Measurements from ENCODE around the gene UST. TPM values are rescaled to one million over a fixed set of nuclear protein-coding genes. Genes with fewer than 3 reads are reported as not detected.
"Not testable (repeated sequence)": the region's sequence is repeated elsewhere in the genome, so short reads cannot be mapped to it uniquely, and the experiment has no call there.

The UST gene
- total and polyA plus RNA-seq, 4 donors, result 8.4 to 21.5 (median 14.1) TPM

GRCh38 chr6:148905901-148906300 is 159.1 kb downstream of the UST start:
- H3K4me3 ChIP-seq (ENCODE audit: low read length in 2 of 2), result no peak overlapping the region
- H3K36me3 ChIP-seq (ENCODE audit: control insufficient read depth in 1 of 2, insufficient read depth in 2 of 2, low read length in 1 of 2), result no peaks in the 10 kb centered on the region
- ATAC-seq (ENCODE audit: low FRiP score), result no peak
- H3K9me3 ChIP-seq (ENCODE audit: control insufficient read depth, low read length), result no peaks in the 10 kb centered on the region
- WGBS, 2 donors, result 93 to 95% methylated on average over 6 of the region's 6 CpGs
- H3K4me1 ChIP-seq (ENCODE audit: control insufficient read depth in 1 of 2, insufficient read depth in 2 of 2, low read length in 2 of 2), result no peaks in the 10 kb centered on the region
- no peaks in the 10 kb centered on the region for H3K27me3 ChIP-seq (ENCODE audit: control insufficient read depth in 1 of 2, insufficient read depth in 2 of 2, low read length in 1 of 2)
- H3K27ac ChIP-seq (ENCODE audit: low read depth in 1 of 2, low read length in 2 of 2), result no peak overlapping the region
- no peak for DNase-seq
- intact Hi-C loops (cut with DNase I), result no loop called here

- no peaks in the 10 kb centered on the region for H3K36me3 ChIP-seq (ENCODE audit: control insufficient read depth in 1 of 2, insufficient read depth in 2 of 2, low read length in 1 of 2)
- no peaks in the 10 kb centered on the region for H3K27me3 ChIP-seq (ENCODE audit: control insufficient read depth in 1 of 2, insufficient read depth in 2 of 2, low read length in 1 of 2)
- DNase-seq (no peak), ATAC-seq (ENCODE audit: low FRiP score) (no peak)
- H3K27ac ChIP-seq (ENCODE audit: low read depth in 1 of 2, low read length in 2 of 2), result no peak overlapping the region
- no peaks in the 10 kb centered on the region for H3K9me3 ChIP-seq (ENCODE audit: control insufficient read depth, low read length)
- no peaks in the 10 kb centered on the region for H3K4me1 ChIP-seq (ENCODE audit: control insufficient read depth in 1 of 2, insufficient read depth in 2 of 2, low read length in 2 of 2)
- intact Hi-C loops (cut with DNase I), result no loop called here
- no peak overlapping the region for H3K4me3 ChIP-seq (ENCODE audit: low read length in 2 of 2)
- WGBS, 2 donors, result 92 to 100% methylated on average over 1 of the region's 1 CpG
Observed at GRCh38 chr6:148906386-148906785, 159.6 kb downstream of the UST start.

GRCh38 chr6:148907573-148907972 is 160.7 kb downstream of the UST start:
- Histone ChIP-seq H3K27ac (ENCODE audit: low read depth in 1 of 2, low read length in 2 of 2) (no peak overlapping the region), H3K4me1 (ENCODE audit: control insufficient read depth in 1 of 2, insufficient read depth in 2 of 2, low read length in 2 of 2) (no peaks in the 10 kb centered on the region), H3K36me3 (ENCODE audit: control insufficient read depth in 1 of 2, insufficient read depth in 2 of 2, low read length in 1 of 2) (no peaks in the 10 kb centered on the region), H3K9me3 (ENCODE audit: control insufficient read depth, low read length) (no peaks in the 10 kb centered on the region), H3K27me3 (ENCODE audit: control insufficient read depth in 1 of 2, insufficient read depth in 2 of 2, low read length in 1 of 2) (no peaks in the 10 kb centered on the region), H3K4me3 (ENCODE audit: low read length in 2 of 2) (no peak overlapping the region)
- intact Hi-C loops (cut with DNase I), result no loop called here
- no peak for ATAC-seq (ENCODE audit: low FRiP score)
- 95 to 97% methylated on average over 4 of the region's 4 CpGs for WGBS, 2 donors
- no peak for DNase-seq

- no peaks in the 10 kb centered on the region for H3K4me1 ChIP-seq (ENCODE audit: control insufficient read depth in 1 of 2, insufficient read depth in 2 of 2, low read length in 2 of 2)
- ATAC-seq (ENCODE audit: low FRiP score) (no peak), DNase-seq (no peak)
- WGBS, 2 donors, result 87 to 89% methylated on average over 5 of the region's 5 CpGs
- no peaks in the 10 kb centered on the region for H3K27me3 ChIP-seq (ENCODE audit: control insufficient read depth in 1 of 2, insufficient read depth in 2 of 2, low read length in 1 of 2)
- intact Hi-C loops (cut with DNase I), result no loop called here
- H3K36me3 ChIP-seq (ENCODE audit: control insufficient read depth in 1 of 2, insufficient read depth in 2 of 2, low read length in 1 of 2), result no peaks in the 10 kb centered on the region
- no peak overlapping the region for H3K27ac ChIP-seq (ENCODE audit: low read depth in 1 of 2, low read length in 2 of 2)
- no peaks in the 10 kb centered on the region for H3K9me3 ChIP-seq (ENCODE audit: control insufficient read depth, low read length)
- no peak overlapping the region for H3K4me3 ChIP-seq (ENCODE audit: low read length in 2 of 2)
Observed at GRCh38 chr6:148912252-148912651, 165.4 kb downstream of the UST start.

GRCh38 chr6:148915810-148916209 is 169.0 kb downstream of the UST start:
- no peak overlapping the region for H3K4me3 ChIP-seq (ENCODE audit: low read length in 2 of 2)
- no peak for DNase-seq
- ATAC-seq (ENCODE audit: low FRiP score), result no peak
- no peaks in the 10 kb centered on the region for H3K4me1 ChIP-seq (ENCODE audit: control insufficient read depth in 1 of 2, insufficient read depth in 2 of 2, low read length in 2 of 2)
- H3K27me3 ChIP-seq (ENCODE audit: control insufficient read depth in 1 of 2, insufficient read depth in 2 of 2, low read length in 1 of 2), result no peaks in the 10 kb centered on the region
- no peaks in the 10 kb centered on the region for H3K36me3 ChIP-seq (ENCODE audit: control insufficient read depth in 1 of 2, insufficient read depth in 2 of 2, low read length in 1 of 2)
- H3K27ac ChIP-seq (ENCODE audit: low read depth in 1 of 2, low read length in 2 of 2), result no peak overlapping the region
- peaks cover 2% of the 10 kb centered on the region for H3K9me3 ChIP-seq (ENCODE audit: control insufficient read depth, low read length)
- WGBS, 2 donors, result 39 to 52% methylated on average over 1 of the region's 1 CpG
- intact Hi-C loops (cut with DNase I), result no loop called here

- WGBS, 2 donors, result 94 to 95% methylated on average over 10 of the region's 10 CpGs
- H3K4me1 ChIP-seq (ENCODE audit: control insufficient read depth in 1 of 2, insufficient read depth in 2 of 2, low read length in 2 of 2); H3K36me3 ChIP-seq (ENCODE audit: control insufficient read depth in 1 of 2, insufficient read depth in 2 of 2, low read length in 1 of 2); ATAC-seq (ENCODE audit: low FRiP score); intact Hi-C loops (cut with DNase I); H3K27me3 ChIP-seq (ENCODE audit: control insufficient read depth in 1 of 2, insufficient read depth in 2 of 2, low read length in 1 of 2); H3K27ac ChIP-seq (ENCODE audit: low read depth in 1 of 2, low read length in 2 of 2); H3K9me3 ChIP-seq (ENCODE audit: control insufficient read depth, low read length); H3K4me3 ChIP-seq (ENCODE audit: low read length in 2 of 2); DNase-seq: not testable (repeated sequence)
Observed at GRCh38 chr6:148916485-148916884, 169.7 kb downstream of the UST start.

GRCh38 chr6:148924226-148925012 is 177.6 kb downstream of the UST start:
- H3K36me3 ChIP-seq (ENCODE audit: control insufficient read depth in 1 of 2, insufficient read depth in 2 of 2, low read length in 1 of 2), result no peaks in the 10 kb centered on the region
- no peaks in the 10 kb centered on the region for H3K27me3 ChIP-seq (ENCODE audit: control insufficient read depth in 1 of 2, insufficient read depth in 2 of 2, low read length in 1 of 2)
- H3K9me3 ChIP-seq (ENCODE audit: control insufficient read depth, low read length), result no peaks in the 10 kb centered on the region
- no peak for ATAC-seq (ENCODE audit: low FRiP score)
- WGBS, 2 donors, result 83 to 85% methylated on average over 8 of the region's 8 CpGs
- H3K27ac ChIP-seq (ENCODE audit: low read depth in 1 of 2, low read length in 2 of 2), result no peak overlapping the region
- DNase-seq, result no peak
- intact Hi-C loops (cut with DNase I), result no loop called here
- no peaks in the 10 kb centered on the region for H3K4me1 ChIP-seq (ENCODE audit: control insufficient read depth in 1 of 2, insufficient read depth in 2 of 2, low read length in 2 of 2)
- no peak overlapping the region for H3K4me3 ChIP-seq (ENCODE audit: low read length in 2 of 2)

- intact Hi-C loops (cut with DNase I), result no loop called here
- ATAC-seq (ENCODE audit: low FRiP score), result no peak
Observed at GRCh38 chr6:148925701-148926100, 178.9 kb downstream of the UST start.

GRCh38 chr6:148926478-148926877 is 179.6 kb downstream of the UST start:
- no peak overlapping the region for H3K4me3 ChIP-seq (ENCODE audit: low read length in 2 of 2)

More at GRCh38 chr6:148925701-148926100, 178.9 kb downstream of the UST start:
- H3K27me3 ChIP-seq (ENCODE audit: control insufficient read depth in 1 of 2, insufficient read depth in 2 of 2, low read length in 1 of 2), result no peaks in the 10 kb centered on the region
- H3K4me3 ChIP-seq (ENCODE audit: low read length in 2 of 2), result no peak overlapping the region
- no peak overlapping the region for H3K27ac ChIP-seq (ENCODE audit: low read depth in 1 of 2, low read length in 2 of 2)
- 83 to 87% methylated on average over 2 of the region's 2 CpGs for WGBS, 2 donors
- no peaks in the 10 kb centered on the region for H3K36me3 ChIP-seq (ENCODE audit: control insufficient read depth in 1 of 2, insufficient read depth in 2 of 2, low read length in 1 of 2)
- H3K4me1 ChIP-seq (ENCODE audit: control insufficient read depth in 1 of 2, insufficient read depth in 2 of 2, low read length in 2 of 2), result no peaks in the 10 kb centered on the region
- DNase-seq, result no peak
- H3K9me3 ChIP-seq (ENCODE audit: control insufficient read depth, low read length), result no peaks in the 10 kb centered on the region

More at GRCh38 chr6:148926478-148926877, 179.6 kb downstream of the UST start:
- no peak for ATAC-seq (ENCODE audit: low FRiP score)
- peaks cover 0 to 3% of the 10 kb centered on the region in 2 donors for H3K4me1 ChIP-seq (ENCODE audit: control insufficient read depth in 1 of 2, insufficient read depth in 2 of 2, low read length in 2 of 2)
- no peaks in the 10 kb centered on the region for H3K9me3 ChIP-seq (ENCODE audit: control insufficient read depth, low read length)
- H3K36me3 ChIP-seq (ENCODE audit: control insufficient read depth in 1 of 2, insufficient read depth in 2 of 2, low read length in 1 of 2), result no peaks in the 10 kb centered on the region
- DNase-seq, result no peak
- intact Hi-C loops (cut with DNase I), result no loop called here
- H3K27me3 ChIP-seq (ENCODE audit: control insufficient read depth in 1 of 2, insufficient read depth in 2 of 2, low read length in 1 of 2), result no peaks in the 10 kb centered on the region
- 82 to 94% methylated on average over 2 of the region's 2 CpGs for WGBS, 2 donors
- H3K27ac ChIP-seq (ENCODE audit: low read depth in 1 of 2, low read length in 2 of 2), result no peak overlapping the region

Measured in aorta (tissue), 5 donors.